NT2/D1 (cell line): ENCODE data around the gene ST6GALNAC4.
A peak's percentile ranks its signal among the peaks of the same experiment; 100 is the strongest.

ENCODE experiments used
- DNase-seq: peaks from one replicate; pipeline ENCODE4 v3.0.0-alpha.2; 2011; ENCODE audit warnings: low read depth, low spot score
- H3K27me3 ChIP-seq: 2 replicates; pipeline ENCODE4 v1.6.0; 2011; ENCODE audit warnings: mild to moderate bottlenecking; ENCODE audit not compliant: insufficient read length, insufficient read depth
- H3K36me3 ChIP-seq: 2 replicates; pipeline ENCODE4 v1.6.1; 2011; ENCODE audit warnings: mild to moderate bottlenecking, low read length, mixed read lengths; ENCODE audit not compliant: insufficient read depth, insufficient read length
- H3K4me1 ChIP-seq: 2 replicates; pipeline ENCODE4 v1.5.1; 2011; ENCODE audit not compliant: insufficient read depth, insufficient read length
- H3K4me3 ChIP-seq: 2 replicates; pipeline ENCODE4 v1.5.1; 2011; ENCODE audit warnings: low read depth; ENCODE audit not compliant: insufficient read length
- H3K9ac ChIP-seq: 2 replicates; pipeline ENCODE4 v1.6.0; 2011; ENCODE audit warnings: low read depth; ENCODE audit not compliant: insufficient read length
- H3K9me3 ChIP-seq: 2 replicates; pipeline ENCODE4 v1.5.1; 2011; ENCODE audit warnings: mild to moderate bottlenecking, low read length; ENCODE audit not compliant: insufficient read depth
- SUZ12 ChIP-seq: IDR thresholded peaks from 2 replicates; pipeline ENCODE4 v1.6.1; 2011; ENCODE audit not compliant: insufficient read length, insufficient read depth; ENCODE audit errors: extremely low read depth
- YY1 ChIP-seq: IDR thresholded peaks from 2 replicates; pipeline ENCODE4 v1.6.1; 2011; ENCODE audit not compliant: insufficient read length, insufficient read depth
- ZNF274 ChIP-seq: IDR thresholded peaks from 2 replicates; pipeline ENCODE4 v1.6.1; 2011; ENCODE audit warnings: mild to moderate bottlenecking, low read depth, low read length

The ST6GALNAC4 gene

DNA sequence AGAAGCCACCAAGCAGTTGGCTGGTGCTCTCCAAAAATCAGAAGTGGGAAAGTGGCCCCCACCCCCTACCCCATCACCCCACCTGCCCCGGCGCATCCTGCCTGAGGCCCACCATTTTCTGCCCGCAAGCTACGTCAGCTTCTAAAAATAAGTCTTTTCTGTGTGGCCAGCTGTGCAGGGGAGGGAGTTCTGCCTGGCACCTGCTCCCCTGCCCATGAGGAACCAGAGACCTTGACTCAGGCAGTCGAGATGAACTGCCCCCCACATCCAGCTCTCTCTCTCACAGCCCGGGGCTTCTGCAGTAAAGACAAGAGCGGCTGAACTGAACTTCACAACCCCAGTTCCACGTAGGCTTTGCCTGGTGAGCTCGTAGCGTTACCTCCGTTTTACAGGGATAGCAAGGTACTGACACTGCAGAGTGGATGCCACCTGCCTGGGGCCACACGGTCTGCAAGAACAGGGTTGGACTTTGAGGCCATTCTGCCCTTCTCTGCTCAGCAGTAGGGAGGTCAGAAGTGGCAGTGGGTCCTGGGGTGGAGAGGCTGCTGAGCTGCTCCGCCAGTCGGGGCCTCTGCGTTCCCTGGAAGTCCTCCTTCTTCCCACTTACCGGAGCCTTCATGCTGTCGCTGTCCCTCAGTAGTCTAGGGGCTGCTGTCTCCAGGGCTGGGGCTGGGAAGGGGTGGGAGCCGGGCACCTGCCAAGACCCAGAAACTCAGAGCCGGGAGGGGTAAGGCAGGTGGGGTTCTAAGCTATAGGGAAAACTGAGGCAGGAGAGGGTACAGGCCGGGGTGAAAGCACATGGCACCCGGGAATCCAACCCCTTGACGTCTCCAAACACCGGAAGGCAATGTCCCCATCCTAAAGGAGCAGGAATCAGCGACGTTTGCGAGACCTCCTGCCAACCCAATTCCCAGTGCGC, 781 bp downstream of the ST6GALNAC4 start:
- peak overlapping the region; percentile 82 for H3K9ac ChIP-seq
- TF ChIP-seq ZNF274 (no peak), SUZ12 (no peak), YY1 (no peak)
- no peaks in the 10 kb centered on the region for H3K9me3 ChIP-seq
- H3K36me3 ChIP-seq: peaks cover 20% of the 10 kb centered on the region
- peaks cover 20% of the 10 kb centered on the region for H3K27me3 ChIP-seq
- peak overlapping the region; percentile 58 for H3K4me3 ChIP-seq
- DNase-seq: no peak
- H3K4me1 ChIP-seq: peaks cover 18% of the 10 kb centered on the region

GRCh38 chr9:127915325-127915752, 1.5 kb downstream of the ST6GALNAC4 start:
- peaks cover 20% of the 10 kb centered on the region for H3K4me1 ChIP-seq
- DNase-seq: no peak
- peaks cover 17% of the 10 kb centered on the region for H3K27me3 ChIP-seq
- no peaks in the 10 kb centered on the region for H3K9me3 ChIP-seq
- no peak for TF ChIP-seq SUZ12
- no peak overlapping the region for H3K4me3 ChIP-seq
- H3K9ac ChIP-seq: no peak overlapping the region
- H3K36me3 ChIP-seq: peaks cover 23% of the 10 kb centered on the region

DNA sequence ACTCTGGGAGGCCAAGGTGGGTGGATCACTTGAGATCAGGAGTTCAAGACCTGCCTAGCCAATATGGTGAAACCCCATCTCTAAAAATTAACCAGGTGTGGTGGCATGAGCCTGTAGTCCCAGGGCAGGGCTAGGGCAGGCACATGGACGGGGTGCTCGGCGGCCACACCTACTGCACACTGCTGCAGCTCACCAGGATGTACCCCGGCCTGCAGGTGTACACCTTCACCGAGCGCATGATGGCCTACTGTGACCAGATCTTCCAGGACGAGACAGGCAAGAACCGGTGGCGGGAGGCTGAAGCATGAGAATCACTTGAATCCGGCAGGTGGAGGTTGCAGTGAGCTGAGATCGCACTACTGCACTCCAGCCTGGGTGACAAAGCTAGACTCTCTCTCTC, 3.2 kb downstream of the ST6GALNAC4 start:
- H3K36me3 ChIP-seq: peaks cover 29% of the 10 kb centered on the region
- H3K4me1 ChIP-seq: peaks cover 15% of the 10 kb centered on the region
- peaks cover 17% of the 10 kb centered on the region for H3K27me3 ChIP-seq
- no peak for DNase-seq
- no peak for TF ChIP-seq YY1
- TF ChIP-seq SUZ12: no peak
- no peak for TF ChIP-seq ZNF274
- no peak overlapping the region for H3K4me3 ChIP-seq
- H3K9ac ChIP-seq: no peak overlapping the region
- no peaks in the 10 kb centered on the region for H3K9me3 ChIP-seq

DNA sequence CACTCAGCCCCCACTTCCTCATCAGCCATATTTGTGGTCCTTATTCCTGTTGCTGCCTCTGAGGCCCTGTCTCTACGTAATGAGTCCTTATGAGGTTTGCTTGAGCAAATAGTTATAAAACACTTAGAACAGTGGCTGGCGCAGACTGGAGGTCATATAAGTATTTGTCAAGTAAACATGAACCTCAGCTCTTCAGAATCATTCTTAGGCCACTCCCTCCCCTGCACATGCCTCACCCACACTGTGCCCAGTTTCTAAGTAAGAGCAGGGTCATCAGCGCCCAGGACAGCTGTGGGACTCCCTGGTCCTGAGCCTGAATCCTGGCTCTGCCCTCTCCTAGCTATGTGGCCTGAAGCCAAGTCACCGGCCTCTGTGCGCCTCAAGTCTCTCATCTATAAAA, 4.0 kb downstream of the ST6GALNAC4 start:
- DNase-seq: no peak
- peaks cover 11% of the 10 kb centered on the region for H3K4me1 ChIP-seq
- peaks cover 17% of the 10 kb centered on the region for H3K27me3 ChIP-seq

GRCh38 chr9:127912296-127912695, 4.5 kb downstream of the ST6GALNAC4 start:
- TF ChIP-seq ZNF274 (no peak), SUZ12 (no peak), YY1 (no peak)
- no peak overlapping the region for H3K4me3 ChIP-seq
- peaks cover 8% of the 10 kb centered on the region for H3K4me1 ChIP-seq
- H3K9ac ChIP-seq: no peak overlapping the region
- peaks cover 29% of the 10 kb centered on the region for H3K36me3 ChIP-seq
- H3K9me3 ChIP-seq: no peaks in the 10 kb centered on the region
- H3K27me3 ChIP-seq: peaks cover 15% of the 10 kb centered on the region
- DNase-seq: no peak

More for the DNA sequence above, 4.0 kb downstream of the ST6GALNAC4 start:
- TF ChIP-seq YY1: no peak
- TF ChIP-seq ZNF274: no peak
- TF ChIP-seq SUZ12: no peak
- Histone ChIP-seq H3K9ac (no peak overlapping the region), H3K4me3 (no peak overlapping the region), H3K36me3 (peaks cover 29% of the 10 kb centered on the region), H3K9me3 (no peaks in the 10 kb centered on the region)

GRCh38 chr9:127910613-127911205, 6.1 kb downstream of the ST6GALNAC4 start:
- Histone ChIP-seq H3K9me3 (no peaks in the 10 kb centered on the region), H3K4me3 (no peak overlapping the region), H3K36me3 (peaks cover 29% of the 10 kb centered on the region), H3K9ac (no peak overlapping the region), H3K4me1 (peaks cover 9% of the 10 kb centered on the region), H3K27me3 (peaks cover 2% of the 10 kb centered on the region)
- TF ChIP-seq ZNF274: no peak
- TF ChIP-seq SUZ12: no peak
- TF ChIP-seq YY1: no peak
- no peak for DNase-seq

GRCh38 chr9:127909839-127910273, 7.0 kb downstream of the ST6GALNAC4 start:
- Histone ChIP-seq H3K9me3 (no peaks in the 10 kb centered on the region), H3K4me1 (peaks cover 13% of the 10 kb centered on the region), H3K4me3 (no peak overlapping the region), H3K27me3 (no peaks in the 10 kb centered on the region), H3K36me3 (peaks cover 28% of the 10 kb centered on the region), H3K9ac (no peak overlapping the region)
- no peak for DNase-seq
- no peak for TF ChIP-seq ZNF274
- TF ChIP-seq YY1: no peak
- no peak for TF ChIP-seq SUZ12
